HG02885 (cell line): ENCODE data around the gene DDAH1.
"Not testable (repeated sequence)": the region's sequence is repeated elsewhere in the genome, so short reads cannot be mapped to it uniquely, and the experiment has no call there.

ENCODE experiments used
- ATAC-seq: cut with Tn5 transposase; IDR thresholded peaks from one replicate; pipeline ENCODE4 v1.9.1; 2021; ENCODE audit warnings: mild to moderate bottlenecking; ENCODE audit not compliant: unreplicated experiment, poor library complexity

Gene DDAH1

DNA sequence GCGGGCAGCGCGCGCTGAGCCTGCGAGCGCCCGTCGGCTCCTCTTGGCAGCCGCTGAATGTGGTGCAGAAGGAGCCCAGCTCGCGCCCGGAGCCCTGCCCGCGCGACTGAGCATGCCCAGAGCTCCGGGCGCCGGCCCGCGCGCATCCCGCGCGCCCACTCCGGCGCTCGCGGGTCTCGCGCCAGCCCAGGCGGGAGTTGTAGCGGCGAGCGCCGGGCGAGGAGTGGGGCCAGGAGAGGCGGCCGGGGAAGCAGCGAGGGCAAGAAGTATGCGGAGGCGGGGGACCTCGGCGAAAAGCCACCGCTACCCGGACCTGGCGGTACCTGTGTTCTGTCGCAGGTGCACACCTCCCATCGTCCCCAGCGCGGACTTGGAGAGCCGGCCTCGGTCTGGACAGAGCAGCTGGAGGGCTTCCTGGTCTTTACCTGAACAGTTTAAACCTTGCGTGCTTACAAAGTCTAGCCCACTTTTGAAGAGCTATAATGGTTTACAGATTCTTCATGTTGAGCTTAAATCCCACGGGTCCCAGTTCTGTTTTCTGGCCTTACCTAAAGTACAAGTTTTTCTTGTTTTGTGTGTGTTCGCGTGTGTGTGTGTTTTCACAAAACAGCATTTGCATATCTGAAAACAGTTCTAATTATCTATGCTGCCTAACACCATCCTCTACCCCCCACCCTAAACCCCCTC, at the start of gene DDAH1:
TSS of gene DDAH1 (minus strand) at position 61 of the 687 bp plus-strand sequence. CDS start 114 bp downstream, outside the sequence.
- peak; percentile 70 for ATAC-seq

DNA sequence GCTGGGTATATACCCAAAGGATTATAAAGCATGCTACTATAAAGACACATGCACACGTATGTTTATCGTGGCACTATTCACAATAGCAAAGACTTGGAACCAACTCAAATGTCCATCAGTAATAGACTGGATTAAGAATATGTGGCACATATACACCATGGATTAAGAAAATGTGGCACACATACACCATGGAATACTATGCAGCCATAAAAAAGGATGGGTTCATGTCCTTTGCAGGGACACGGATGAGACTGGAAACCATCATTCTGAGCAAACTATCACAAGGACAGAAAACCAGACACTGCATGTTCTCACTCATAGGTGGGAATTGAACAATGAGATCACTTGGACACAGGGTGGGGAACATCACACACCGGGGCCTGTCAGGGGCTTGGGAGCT, 49.0 kb upstream of the DDAH1 start:
- not testable (repeated sequence) for ATAC-seq

DNA sequence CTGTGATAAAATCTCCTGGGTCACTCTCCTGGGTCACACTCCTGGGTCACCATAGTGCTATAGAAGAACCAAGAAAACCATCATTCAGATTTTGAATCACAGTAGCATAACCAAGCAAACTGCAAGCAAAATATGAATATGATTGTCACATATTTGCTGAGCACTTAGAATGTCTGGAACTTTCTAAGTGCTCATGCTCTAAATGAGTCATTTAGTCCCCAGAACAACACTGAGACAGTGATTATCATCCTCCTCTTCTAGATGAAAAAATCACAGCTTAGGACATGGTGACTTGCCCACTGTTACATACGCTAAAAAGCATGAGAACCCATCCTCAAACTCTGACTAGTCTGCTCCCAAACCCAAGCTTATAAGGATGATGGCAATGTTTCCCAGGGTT, 39.5 kb upstream of the DDAH1 start:
- no peak for ATAC-seq

DNA sequence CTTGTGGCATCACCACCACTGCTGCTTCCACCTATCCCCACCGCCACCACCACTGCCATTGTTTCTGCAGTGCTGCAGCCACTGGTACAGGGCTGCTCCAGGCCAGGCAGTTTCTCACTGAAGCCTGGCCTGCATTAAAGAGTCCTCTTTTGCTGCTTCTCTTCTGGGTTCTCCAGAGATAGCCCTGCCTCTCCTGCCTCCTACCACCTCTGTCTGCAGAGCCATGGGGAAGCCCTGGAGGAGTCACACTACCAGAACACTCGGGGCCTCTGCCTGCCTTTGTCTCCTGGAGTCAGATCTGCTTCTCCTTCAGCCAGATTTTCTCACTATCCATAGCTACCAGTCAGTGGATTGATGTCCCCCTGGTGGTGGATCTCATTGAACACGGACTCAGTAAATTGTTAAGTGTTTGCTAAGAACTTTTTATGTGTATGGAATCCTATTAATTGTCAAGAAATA, 37.7 kb upstream of the DDAH1 start:
- no peak for ATAC-seq

DNA sequence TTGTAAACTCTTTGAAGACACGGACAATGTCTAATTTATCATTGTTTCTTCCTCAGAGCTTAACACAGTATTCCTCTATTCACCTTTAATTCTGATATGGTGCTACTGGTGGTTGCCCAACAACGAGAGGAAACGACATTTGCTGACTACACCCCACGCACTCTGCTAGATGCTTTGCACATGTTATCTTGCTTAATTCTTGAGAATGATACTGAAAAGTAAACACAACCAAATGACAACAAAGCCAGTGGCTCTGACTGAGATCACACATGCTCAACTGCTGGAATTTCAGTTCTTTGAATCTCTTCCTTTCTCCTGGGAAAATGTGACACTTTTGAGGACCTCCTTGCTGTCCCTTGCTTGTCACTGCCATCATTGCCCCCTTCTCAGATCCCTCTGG, 37.2 kb upstream of the DDAH1 start:
- no peak for ATAC-seq

DNA sequence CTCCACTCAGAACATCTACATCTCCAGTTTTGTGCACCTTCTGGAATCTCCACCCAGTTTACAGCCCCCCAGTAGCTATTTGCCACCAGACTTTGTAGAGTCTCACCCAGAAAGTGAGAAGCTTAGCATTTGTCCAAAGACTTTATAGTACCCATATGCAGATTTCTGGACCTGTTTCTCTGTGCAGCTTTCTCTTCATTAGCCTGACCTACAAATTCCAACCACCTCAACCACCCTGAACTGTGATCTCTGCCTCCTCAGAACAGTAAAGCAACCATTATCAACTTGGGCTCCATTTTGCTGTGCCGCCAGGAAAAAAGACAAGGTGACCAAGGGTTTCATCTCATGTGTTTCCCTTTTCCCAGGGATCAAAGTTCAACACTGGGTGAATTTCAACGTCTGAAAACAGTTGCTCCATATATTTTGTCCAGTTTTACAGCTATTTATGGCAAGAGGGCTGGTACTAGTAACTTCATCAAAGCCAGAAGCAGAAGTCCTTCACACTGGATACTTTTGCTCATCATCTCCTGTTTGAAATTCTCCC, 36.5 kb upstream of the DDAH1 start:
- ATAC-seq: no peak

DNA sequence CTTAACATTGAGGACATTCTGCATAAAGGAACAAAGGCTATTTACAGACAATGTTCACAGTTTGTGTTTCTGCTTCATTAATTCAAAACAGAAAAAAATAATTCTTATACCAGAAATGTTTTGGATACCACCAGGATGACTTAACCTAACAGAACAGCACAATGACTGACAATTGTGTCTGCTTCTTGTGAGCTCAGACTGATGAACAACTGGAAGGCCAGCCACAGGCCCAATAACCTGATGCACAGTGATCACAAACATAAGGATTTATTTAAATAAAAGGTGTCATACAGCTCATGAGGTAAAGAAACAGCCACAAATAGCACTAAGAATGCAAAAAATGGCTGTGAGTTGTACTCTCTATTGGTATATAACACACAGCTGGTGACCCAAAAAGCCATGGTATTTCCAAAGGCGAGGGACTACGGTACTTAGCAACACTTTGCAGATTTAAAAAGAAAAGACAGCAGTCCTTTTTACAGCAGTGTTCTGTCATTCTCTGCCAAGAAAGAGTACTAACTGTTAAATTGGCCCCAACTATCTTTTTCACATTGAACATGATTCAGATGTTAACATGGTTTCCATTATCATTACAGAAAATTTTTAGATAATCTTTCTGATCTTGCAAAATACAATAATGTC, 32.1 kb upstream of the DDAH1 start:
- ATAC-seq: no peak

DNA sequence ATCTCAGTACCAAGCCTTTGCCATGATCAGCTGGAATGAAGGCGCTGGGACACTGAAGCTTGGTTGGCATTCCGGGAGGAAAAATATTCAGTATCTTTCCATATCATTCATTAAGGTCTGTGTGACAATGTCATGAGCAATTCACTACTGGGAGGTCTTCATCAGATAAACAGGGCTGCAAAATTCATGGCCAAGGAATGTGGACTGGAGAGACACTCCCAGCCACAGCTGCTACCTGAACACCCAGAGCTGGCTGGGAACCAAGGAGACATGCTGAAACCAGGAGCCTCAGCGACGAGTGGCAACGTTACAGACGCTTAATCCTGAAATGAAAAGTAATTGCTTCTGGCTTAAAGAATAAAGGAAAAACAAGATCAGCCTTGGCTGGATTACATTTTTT, 30.6 kb upstream of the DDAH1 start:
- ATAC-seq: no peak

DNA sequence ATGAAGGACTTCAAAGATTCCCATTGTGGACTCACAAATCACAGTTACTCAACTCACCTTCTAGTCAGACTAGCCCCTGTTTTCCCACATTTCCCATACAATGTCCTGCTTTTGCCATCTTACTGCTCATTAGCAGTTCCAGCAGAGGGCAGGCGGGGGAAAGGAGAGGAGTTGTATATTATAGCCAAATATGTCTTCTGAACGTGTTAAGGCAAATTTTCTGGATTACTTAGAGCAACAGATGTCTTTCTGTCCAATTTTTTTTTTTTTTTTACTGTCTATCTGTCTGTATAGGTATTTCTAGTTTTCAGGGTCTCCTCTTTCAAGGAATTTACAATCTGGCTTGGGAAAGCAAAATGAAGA, 29.9 kb upstream of the DDAH1 start:
- no peak for ATAC-seq

DNA sequence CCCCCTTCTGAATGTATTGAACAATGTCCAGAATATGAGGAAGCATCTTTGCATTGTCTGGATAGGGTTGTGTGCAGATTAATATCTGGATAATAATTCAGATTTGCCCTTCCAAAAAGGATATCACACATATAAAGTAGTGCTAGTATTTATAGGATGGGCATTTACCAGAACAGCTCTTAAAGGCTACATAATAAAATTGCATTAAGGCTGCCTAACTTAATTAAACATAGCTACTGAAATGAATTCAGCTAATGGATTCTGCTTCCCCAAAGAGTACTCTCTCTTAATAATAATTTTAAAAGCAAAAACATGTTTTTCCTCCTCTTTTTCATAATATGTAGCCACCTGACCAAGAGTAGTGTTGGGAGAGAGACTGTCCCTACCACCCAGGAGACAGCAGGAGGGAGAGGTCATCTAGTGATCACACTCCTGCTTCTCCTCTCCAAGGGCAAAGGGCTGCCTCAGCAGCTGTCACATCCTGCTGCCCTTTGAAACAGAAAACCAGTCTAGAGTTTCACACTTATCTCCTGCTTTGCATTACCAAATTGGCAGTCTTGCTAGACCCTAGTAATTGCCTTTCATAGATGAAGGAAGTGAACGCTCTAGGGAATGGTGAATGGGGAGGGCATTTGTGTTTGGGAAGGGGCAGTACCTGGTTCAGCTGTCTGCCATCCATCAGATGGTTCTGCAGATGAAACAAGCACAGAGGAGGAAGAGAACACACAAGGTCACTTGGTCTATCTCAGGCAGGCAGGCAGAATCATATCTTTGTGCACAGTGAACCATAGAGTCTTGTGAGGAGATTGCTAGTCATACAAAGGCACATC, 29.3 kb upstream of the DDAH1 start:
- no peak for ATAC-seq

DNA sequence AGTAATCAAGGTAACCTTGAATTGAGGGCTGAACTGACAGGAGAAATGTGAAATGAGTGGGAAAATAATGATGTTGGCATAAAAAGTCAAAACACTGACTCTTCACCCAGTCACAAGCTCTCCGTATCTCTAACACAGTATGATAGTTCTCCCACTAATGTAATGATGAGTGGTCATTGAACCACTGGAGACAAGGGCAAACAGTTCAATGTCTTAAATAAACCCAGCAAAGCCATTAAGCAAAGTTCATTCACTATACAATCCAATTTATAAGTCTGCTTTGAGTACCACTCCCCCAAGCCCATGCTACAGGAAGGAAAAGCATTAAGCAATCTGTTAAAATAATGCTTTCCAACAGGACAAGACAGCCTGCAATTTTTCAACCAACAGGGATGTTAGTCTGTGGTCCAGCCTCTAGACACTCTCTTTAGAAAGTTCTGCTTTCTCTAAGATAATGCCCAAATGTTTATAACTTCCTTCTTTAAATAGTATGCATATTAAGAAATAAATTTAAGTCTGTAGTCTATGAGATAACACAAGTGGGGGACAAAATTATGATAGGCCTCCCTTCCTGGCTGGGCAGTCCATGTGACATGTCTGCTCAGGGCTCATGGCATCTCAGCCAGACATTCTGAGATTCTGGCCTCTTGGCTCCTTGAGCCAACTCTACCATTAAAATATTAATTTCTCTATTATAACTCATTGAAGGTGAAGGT, 25.5 kb upstream of the DDAH1 start:
- ATAC-seq: no peak

DNA sequence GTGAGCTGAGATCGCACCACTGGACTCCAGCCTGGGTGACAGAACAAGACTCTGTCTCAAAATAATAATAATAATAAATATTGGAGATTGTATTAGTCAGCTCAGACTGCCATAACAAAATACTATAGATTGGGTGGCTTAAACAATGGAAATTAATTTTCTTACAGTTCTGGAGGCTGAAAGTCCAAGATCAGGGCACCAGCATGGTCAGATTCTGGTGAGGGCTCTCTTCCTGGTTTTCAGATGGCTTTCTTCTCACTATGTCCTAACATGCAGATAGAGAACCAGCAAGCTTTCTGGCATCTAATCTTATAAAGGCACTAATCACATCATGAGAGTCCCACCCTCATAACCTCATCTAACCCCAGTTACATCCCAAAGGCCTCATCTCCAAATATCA, 23.2 kb upstream of the DDAH1 start:
- no peak for ATAC-seq

DNA sequence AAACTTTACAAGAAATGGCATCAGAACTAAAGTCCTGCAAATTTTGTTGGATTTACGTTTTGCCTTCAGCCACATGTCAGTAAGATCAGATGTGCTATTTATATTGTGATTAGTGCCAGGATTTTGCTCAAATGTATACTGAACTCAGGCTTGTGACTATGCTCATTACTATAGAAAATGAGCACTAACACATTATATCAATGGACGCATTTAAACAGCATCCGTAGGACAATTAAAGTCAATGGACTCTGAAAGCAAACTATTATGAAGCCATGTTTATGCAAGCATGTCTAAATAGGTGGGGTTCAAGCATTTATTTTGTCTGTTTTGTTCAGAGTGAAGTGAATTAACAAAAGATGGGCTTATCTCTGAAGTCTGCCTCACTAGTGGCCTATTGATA, 20.6 kb upstream of the DDAH1 start:
- ATAC-seq: no peak

DNA sequence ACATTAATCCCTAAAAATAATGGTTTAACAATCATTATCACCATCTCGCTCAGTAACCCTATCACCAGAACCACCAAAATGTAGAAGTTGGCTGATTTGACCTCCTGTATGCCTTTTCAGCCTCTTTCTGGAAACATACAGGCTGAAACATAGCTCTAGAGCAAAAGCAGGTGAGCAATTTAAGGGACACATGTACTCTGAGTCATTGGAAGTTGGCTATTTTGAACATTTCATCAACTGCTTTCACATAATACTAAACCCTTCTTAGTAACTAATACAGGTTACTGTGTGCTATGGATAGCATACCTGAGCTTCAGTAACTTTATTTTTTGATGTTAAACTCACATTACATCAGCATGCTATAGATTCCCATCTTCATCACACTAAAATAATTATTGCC, 19.8 kb upstream of the DDAH1 start:
- no peak for ATAC-seq

DNA sequence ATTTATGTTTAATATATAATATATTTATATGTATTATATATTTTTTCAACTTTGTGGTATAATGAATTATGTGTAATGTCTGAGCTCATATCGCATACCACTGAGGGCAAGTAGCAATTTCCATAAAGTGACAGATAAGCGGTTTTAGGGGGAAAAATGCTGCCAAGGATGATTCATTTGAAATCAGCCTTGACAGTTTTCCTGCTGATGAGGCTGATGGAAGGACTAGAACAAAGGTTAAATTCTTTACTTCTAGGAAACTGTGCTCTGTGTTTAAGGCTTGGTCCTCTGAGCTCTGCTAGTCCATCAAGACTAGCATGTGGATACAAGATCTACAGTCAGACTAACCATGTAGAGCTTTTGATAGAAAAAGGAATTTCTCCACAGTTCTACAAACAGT, 19.3 kb upstream of the DDAH1 start:
- no peak for ATAC-seq

DNA sequence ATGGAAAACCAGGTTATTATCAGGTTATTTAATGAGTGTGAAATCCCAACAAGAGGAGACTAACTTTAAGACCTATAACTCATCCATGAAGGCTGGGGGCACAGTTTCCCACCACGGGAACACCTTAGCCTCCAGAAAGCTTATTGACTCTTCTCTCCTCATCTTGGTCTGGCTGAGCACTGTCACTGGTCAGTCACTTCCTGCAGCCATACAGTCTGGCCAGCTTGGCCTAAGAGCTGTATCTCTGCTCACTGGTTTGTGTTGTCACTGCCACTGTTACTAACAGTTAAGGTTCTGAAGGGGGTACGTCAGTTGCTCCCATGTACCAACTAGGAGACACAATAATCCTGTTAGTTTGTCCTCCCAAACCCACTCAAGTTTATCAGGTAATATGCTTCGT, 16.7 kb upstream of the DDAH1 start:
- ATAC-seq: no peak

DNA sequence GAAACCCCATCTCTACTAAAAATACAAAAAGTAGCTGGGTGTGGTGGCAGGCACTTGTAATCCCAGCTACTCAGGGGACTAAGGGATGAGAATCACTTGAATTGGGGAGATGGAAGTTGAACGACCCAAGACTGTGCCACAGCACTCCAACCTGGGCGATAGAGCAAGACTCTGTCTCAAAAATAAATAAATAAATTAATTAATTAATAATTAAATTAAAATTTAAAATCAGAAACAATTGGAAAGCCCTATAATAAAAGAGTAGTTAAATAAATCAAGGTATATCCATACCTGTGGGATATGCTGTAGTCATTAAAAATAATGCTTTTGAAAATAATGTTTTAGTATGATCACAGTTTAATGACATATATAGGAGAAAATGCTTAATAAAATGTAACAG, 15.6 kb upstream of the DDAH1 start:
- no peak for ATAC-seq

DNA sequence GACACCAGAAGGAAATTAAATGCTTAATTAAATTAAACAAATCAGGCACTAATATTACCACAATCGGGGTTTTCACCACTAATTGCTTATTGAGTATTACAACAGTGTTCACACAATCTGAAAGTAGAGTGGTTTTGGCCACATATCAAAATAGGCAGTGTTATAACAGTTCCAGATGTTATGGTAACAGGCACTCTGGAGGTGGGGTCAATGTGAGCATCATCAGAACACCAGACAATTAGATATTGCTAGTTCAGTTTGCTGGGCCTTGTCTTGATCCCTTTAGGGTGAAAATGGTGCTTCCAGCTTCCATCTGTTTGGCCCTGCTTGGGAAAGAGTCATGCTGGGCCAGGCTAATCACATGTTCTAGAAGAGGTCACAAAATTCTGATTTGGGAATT, 14.5 kb upstream of the DDAH1 start:
- no peak for ATAC-seq

DNA sequence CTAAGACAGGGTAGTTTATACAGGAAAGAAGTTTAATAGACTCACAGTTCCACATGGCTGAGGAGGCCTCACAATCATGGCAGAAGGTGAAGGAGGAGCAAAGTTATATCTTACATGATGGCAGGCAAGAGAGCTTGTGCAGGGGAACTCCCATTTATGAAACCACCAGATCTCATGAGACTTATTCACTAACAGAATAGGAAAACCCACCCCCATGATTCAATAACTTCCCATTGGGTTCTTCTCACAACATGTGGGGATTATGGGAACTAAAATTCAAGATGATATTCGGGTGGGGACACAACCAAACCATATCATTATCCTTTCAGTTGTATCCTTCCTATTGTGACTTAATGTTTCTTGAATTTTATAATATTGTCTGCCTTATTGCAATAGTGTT, 13.4 kb upstream of the DDAH1 start:
- no peak for ATAC-seq

DNA sequence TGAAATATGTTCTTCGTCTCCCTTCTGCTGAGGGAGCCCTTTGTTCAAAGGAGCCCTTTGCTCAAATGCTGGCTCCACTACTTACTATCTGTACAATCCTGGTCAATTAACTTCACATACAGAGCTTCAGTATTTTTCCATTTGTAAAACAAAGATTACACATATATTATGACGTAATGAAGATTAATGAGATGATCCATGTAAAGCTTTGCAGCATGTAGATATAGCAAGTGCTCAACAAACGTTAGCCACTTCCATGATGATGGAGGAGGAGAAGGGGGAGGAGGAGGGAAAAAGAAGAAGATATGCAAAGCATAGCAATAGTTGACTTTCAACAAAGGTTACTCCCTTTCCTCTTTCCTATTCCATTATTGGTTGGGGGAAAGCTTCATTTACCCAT, 10.1 kb upstream of the DDAH1 start:
- ATAC-seq: no peak

DNA sequence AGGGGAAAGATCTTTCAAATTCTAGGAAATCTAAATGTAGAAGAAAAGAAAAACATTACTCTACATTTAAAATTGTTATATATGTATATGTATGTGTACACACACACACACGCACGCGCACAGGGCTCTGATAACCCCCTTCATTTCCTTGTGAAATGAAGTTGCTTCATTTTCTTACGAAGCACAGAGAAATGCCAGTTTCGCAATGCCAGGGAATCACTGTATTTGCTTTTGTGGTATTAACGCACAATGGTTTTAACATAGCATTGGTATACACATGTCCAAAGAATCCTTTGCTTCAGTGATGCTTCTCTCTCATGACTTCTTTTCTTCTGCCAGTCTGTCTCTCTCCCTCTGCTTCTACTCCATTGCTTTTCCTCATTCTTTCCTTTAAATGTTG, 8.4 kb upstream of the DDAH1 start:
- ATAC-seq: no peak
